ENCODE results near the gene CABLES1. TPM values are rescaled to one million over a fixed set of nuclear protein-coding genes. Genes with fewer than 3 reads are reported as not detected.
"Not testable (repeated sequence)": the region's sequence is repeated elsewhere in the genome, so short reads cannot be mapped to it uniquely, and the experiment has no call there.

CABLES1 gene
- total RNA-seq, 1 experiment from 2014 or later: 66.4 TPM

DNA sequence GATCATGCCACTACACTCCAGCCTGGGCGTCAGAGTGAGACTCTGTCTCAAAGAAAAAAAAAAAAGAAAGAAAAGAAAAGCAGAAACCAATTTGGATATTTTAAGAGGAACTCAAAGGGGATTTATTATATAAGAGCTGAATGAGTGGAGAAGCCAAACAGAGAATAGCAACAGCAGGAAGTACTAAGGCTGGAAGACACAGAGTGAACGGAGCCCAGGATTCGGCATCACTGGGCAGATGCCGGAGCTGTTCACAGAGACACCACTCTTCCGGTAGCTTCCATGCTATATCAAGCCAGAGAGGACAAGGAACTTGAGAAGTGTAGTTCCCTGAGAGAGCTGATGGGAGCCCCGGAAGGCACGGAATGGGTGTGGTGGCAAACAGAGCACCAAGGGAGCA is 47.0 kb upstream of the CABLES1 start:
- ChIA-PET CTCF (interaction anchor here (0.6 kb wide), 1 partner anchor 348 kb away, joined by 3 read pairs; no protein-coding TSS in a partner anchor), POLR2A (no interaction called here)
- no peak for TF ChIP-seq TCF7L2 (IDR thresholded peaks at IDR 0.05; ENCODE audit: low read depth, low read length)
- TF ChIP-seq SIN3A (IDR thresholded peaks at IDR 0.05; ENCODE audit: borderline replicate concordance, insufficient read depth, low read depth, low read length): no peak
- TF ChIP-seq, protein P1, sequence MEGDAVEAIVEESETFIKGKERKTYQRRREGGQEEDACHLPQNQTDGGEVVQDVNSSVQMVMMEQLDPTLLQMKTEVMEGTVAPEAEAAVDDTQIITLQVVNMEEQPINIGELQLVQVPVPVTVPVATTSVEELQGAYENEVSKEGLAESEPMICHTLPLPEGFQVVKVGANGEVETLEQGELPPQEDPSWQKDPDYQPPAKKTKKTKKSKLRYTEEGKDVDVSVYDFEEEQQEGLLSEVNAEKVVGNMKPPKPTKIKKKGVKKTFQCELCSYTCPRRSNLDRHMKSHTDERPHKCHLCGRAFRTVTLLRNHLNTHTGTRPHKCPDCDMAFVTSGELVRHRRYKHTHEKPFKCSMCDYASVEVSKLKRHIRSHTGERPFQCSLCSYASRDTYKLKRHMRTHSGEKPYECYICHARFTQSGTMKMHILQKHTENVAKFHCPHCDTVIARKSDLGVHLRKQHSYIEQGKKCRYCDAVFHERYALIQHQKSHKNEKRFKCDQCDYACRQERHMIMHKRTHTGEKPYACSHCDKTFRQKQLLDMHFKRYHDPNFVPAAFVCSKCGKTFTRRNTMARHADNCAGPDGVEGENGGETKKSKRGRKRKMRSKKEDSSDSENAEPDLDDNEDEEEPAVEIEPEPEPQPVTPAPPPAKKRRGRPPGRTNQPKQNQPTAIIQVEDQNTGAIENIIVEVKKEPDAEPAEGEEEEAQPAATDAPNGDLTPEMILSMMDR (IDR thresholded peaks at IDR 0.05): no peak
- in situ Hi-C loops (cut with HindIII; ENCODE audit: low pct_unique_long_range_greater_than_20kb, low sequenced_read_pairs) (no loop called here), intact Hi-C loops (cut with micrococcal nuclease; ENCODE audit: unreplicated experiment) (no loop called here)
- Histone ChIP-seq H3K9me3 (ENCODE audit: control insufficient read depth, insufficient read depth, low read depth, low read length) (no peaks in the 10 kb centered on the region), H3K27ac (ENCODE audit: low read length) (no peak overlapping the region), H3K4me3 (ENCODE audit: low read depth in 2 of 2, low read length in 2 of 2) (no peak overlapping the region), H3K27me3 (ENCODE audit: control insufficient read depth, insufficient read depth, low read length) (no peaks in the 10 kb centered on the region), H3K36me3 (ENCODE audit: control insufficient read depth, insufficient read depth, low read length) (no peaks in the 10 kb centered on the region), H3K4me1 (ENCODE audit: control insufficient read depth, insufficient read depth, low read length) (0 out of 2 replicates have a peak, but pooled peaks cover 3% of the 10 kb centered on the region)
- no TSS peak for BruUV-seq (replicated peaks)
- ATAC-seq (no peak), DNase-seq (ENCODE audit: low read depth, low spot score) (no peak)

DNA sequence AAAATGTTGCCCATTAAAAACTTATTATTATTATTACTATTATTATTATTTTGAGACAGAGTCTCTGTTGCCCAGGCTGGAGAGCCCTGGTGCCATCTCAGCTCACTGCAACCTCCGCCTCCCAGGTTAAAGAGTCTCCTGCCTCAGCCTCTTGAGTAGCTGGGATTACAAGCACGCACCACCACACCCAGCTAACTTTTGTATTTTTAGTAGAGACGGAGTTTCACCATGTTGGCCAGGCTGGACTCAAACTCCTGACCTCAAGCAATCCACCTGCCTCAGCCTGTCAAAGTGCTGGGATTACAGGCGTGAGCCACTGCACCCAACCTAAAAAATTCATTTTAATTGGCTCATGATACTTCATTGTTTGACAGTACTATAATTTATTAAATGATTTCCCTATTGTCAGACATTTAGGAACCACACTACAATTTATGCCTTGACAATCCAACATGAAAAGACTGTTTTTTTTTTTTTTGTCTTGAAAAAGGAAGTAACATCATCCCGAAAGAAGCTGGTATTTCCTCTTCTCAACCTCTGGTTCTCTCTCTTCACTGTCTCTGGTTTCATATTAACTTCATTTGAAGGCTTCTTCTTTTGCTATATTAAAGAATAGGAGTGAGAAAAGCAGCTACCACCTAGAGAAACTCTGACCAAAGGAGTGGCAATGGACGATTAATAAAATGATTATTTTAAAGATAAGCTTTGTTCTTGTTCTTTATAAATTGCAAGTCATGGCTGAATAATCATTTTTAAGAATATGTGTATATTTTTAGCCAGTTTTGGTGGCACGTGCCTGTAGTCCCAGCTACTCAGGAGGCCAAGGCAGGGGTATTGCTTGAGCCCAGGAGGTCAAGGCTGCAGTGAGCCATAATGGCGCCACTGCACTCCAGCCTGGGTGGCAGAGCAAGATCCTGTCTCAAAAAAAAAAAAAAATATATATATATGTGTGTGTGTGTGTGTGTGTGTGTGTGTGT is 44.0 kb upstream of the CABLES1 start:
- H3K27ac ChIP-seq (ENCODE audit: low read length); H3K4me1 ChIP-seq (ENCODE audit: control insufficient read depth, insufficient read depth, low read length); H3K4me3 ChIP-seq (ENCODE audit: low read depth in 2 of 2, low read length in 2 of 2); BruUV-seq (replicated peaks); ATAC-seq; H3K27me3 ChIP-seq (ENCODE audit: control insufficient read depth, insufficient read depth, low read length); H3K36me3 ChIP-seq (ENCODE audit: control insufficient read depth, insufficient read depth, low read length); DNase-seq (ENCODE audit: low read depth, low spot score); POLR2A ChIA-PET; in situ Hi-C loops (cut with HindIII; ENCODE audit: low pct_unique_long_range_greater_than_20kb, low sequenced_read_pairs); H3K9me3 ChIP-seq (ENCODE audit: control insufficient read depth, insufficient read depth, low read depth, low read length): not testable (repeated sequence)
- intact Hi-C loops (cut with micrococcal nuclease; ENCODE audit: unreplicated experiment): loop anchor here (10.0 kb wide), 1 partner anchor 47 kb away; no protein-coding TSS in a partner anchor
- CTCF ChIA-PET: interaction anchor here (0.6 to 0.7 kb wide), 2 partner anchors 11 to 362 kb away, joined by 5 to 8 read pairs; no protein-coding TSS in a partner anchor

DNA sequence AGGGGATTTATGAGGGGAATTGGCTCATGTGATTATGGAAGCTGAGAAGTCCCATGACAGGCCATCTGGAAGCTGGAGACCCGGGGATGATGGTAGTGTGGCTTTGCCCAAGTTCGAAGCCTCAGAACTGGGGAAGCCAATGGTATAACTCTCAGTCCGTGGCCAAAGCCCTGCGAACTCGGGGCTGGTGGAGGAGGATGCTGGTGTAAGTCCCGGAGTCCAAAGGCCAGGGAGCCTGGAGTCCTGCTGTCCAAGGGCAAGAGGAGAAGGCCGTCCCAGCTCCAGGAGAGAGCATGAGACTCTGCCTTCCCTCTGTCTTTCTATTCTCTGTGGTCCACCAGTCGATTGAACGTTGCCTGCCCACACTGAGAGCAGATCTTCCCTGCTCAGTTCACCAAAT is 43.2 kb upstream of the CABLES1 start:
- ChIA-PET CTCF (no interaction called here), POLR2A (no interaction called here)
- DNase-seq (ENCODE audit: low read depth, low spot score) (no peak), ATAC-seq (no peak)
- Histone ChIP-seq H3K4me1 (ENCODE audit: control insufficient read depth, insufficient read depth, low read length) (0 out of 2 replicates have a peak, but pooled peaks cover 7% of the 10 kb centered on the region), H3K27ac (ENCODE audit: low read length) (no peak overlapping the region), H3K27me3 (ENCODE audit: control insufficient read depth, insufficient read depth, low read length) (no peaks in the 10 kb centered on the region), H3K4me3 (ENCODE audit: low read depth in 2 of 2, low read length in 2 of 2) (no peak overlapping the region), H3K36me3 (ENCODE audit: control insufficient read depth, insufficient read depth, low read length) (no peaks in the 10 kb centered on the region), H3K9me3 (ENCODE audit: control insufficient read depth, insufficient read depth, low read depth, low read length) (no peaks in the 10 kb centered on the region)
- intact Hi-C loops (cut with micrococcal nuclease; ENCODE audit: unreplicated experiment) (loop anchor here (10.0 kb wide), 1 partner anchor 47 kb away; no protein-coding TSS in a partner anchor), in situ Hi-C loops (cut with HindIII; ENCODE audit: low pct_unique_long_range_greater_than_20kb, low sequenced_read_pairs) (no loop called here)
- BruUV-seq (replicated peaks): no TSS peak
- no peak for TF ChIP-seq POLR2AphosphoS5 (IDR thresholded peaks at IDR 0.05; ENCODE audit: low read depth, low read length)
- TF ChIP-seq, protein P1 (IDR thresholded peaks at IDR 0.05): no peak
- no peak for TF ChIP-seq TCF7L2 (IDR thresholded peaks at IDR 0.05; ENCODE audit: low read depth, low read length)
- TF ChIP-seq, protein P2, sequence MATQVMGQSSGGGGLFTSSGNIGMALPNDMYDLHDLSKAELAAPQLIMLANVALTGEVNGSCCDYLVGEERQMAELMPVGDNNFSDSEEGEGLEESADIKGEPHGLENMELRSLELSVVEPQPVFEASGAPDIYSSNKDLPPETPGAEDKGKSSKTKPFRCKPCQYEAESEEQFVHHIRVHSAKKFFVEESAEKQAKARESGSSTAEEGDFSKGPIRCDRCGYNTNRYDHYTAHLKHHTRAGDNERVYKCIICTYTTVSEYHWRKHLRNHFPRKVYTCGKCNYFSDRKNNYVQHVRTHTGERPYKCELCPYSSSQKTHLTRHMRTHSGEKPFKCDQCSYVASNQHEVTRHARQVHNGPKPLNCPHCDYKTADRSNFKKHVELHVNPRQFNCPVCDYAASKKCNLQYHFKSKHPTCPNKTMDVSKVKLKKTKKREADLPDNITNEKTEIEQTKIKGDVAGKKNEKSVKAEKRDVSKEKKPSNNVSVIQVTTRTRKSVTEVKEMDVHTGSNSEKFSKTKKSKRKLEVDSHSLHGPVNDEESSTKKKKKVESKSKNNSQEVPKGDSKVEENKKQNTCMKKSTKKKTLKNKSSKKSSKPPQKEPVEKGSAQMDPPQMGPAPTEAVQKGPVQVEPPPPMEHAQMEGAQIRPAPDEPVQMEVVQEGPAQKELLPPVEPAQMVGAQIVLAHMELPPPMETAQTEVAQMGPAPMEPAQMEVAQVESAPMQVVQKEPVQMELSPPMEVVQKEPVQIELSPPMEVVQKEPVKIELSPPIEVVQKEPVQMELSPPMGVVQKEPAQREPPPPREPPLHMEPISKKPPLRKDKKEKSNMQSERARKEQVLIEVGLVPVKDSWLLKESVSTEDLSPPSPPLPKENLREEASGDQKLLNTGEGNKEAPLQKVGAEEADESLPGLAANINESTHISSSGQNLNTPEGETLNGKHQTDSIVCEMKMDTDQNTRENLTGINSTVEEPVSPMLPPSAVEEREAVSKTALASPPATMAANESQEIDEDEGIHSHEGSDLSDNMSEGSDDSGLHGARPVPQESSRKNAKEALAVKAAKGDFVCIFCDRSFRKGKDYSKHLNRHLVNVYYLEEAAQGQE (IDR thresholded peaks at IDR 0.05; ENCODE audit: insufficient read depth in 1 of 2, low read depth in 2 of 2, low read length in 1 of 2): no peak
- TF ChIP-seq SIN3A (IDR thresholded peaks at IDR 0.05; ENCODE audit: borderline replicate concordance, insufficient read depth, low read depth, low read length): no peak

DNA sequence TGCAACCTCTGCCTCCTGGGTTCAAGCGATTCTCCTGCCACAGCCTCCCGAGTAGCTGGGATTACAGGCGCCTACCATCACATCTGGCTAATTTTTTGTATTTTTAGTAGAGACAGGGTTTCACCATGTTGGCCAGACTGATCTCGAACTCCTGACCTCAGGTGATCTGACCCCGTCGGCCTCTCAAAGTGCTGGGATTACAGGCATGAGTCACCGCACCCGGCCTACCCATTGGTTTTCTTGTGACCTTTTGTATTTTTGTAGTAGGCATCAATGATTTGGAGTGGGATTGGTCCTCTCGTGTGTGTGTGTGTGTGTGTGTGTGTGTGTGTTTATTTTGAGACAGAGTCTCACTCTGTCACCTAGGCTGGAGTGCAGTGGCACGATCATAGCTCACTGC is 42.2 kb upstream of the CABLES1 start:
- H3K4me3 ChIP-seq (ENCODE audit: low read depth in 2 of 2, low read length in 2 of 2); H3K4me1 ChIP-seq (ENCODE audit: control insufficient read depth, insufficient read depth, low read length); H3K27me3 ChIP-seq (ENCODE audit: control insufficient read depth, insufficient read depth, low read length); POLR2A ChIA-PET; in situ Hi-C loops (cut with HindIII; ENCODE audit: low pct_unique_long_range_greater_than_20kb, low sequenced_read_pairs); ATAC-seq; H3K27ac ChIP-seq (ENCODE audit: low read length); CTCF ChIA-PET; BruUV-seq (replicated peaks); DNase-seq (ENCODE audit: low read depth, low spot score); H3K9me3 ChIP-seq (ENCODE audit: control insufficient read depth, insufficient read depth, low read depth, low read length); H3K36me3 ChIP-seq (ENCODE audit: control insufficient read depth, insufficient read depth, low read length): not testable (repeated sequence)
- intact Hi-C loops (cut with micrococcal nuclease; ENCODE audit: unreplicated experiment): loop anchor here (10.0 kb wide), 1 partner anchor 48 kb away; no protein-coding TSS in a partner anchor

Measured in Panc1 (cell line).